Uterus (tissue), 4 donors: Measurements from ENCODE around the gene JMJD6. TPM values are rescaled to one million over a fixed set of nuclear protein-coding genes. Genes with fewer than 3 reads are reported as not detected.
A peak's percentile ranks its signal among the peaks of the same experiment; 100 is the strongest.
"Not testable (repeated sequence)": the region's sequence is repeated elsewhere in the genome, so short reads cannot be mapped to it uniquely, and the experiment has no call there.

Experiments used
- DNase-seq, 2 donors: peaks; one replicate each; pipeline ENCODE4 v3.0.0-alpha.2; 2019 to 2020
- H3K27ac ChIP-seq, 2 donors: fragments of 200-600 bp; sonication (generic); 1 replicate in 1 of 2; 2 replicates in 1 of 2; pipeline ENCODE4 v1.5.1; 2016 to 2018
- H3K27me3 ChIP-seq, 2 donors: fragments of 200-600 bp; sonication (generic); one replicate each; pipeline ENCODE4 v1.5.1; 2018 to 2019; ENCODE audit warnings: control low read depth in 1 of 2
- H3K36me3 ChIP-seq, 2 donors: fragments of 200-600 bp; sonication (generic); one replicate each; pipeline ENCODE4 v1.5.1; 2019; ENCODE audit warnings: control low read depth in 1 of 2
- H3K4me1 ChIP-seq, 2 donors: fragments of 200-600 bp; sonication (generic); one replicate each; pipeline ENCODE4 v1.5.1; 2018 to 2019; ENCODE audit warnings: control low read depth in 1 of 2
- H3K4me3 ChIP-seq, 2 donors: fragments of 200-600 bp; sonication (generic); 1 replicate in 1 of 2; 2 replicates in 1 of 2; pipeline ENCODE4 v1.5.1; 2018 to 2019; ENCODE audit warnings: mild to moderate bottlenecking in 1 of 2
- H3K9me3 ChIP-seq, 2 donors: fragments of 200-600 bp; sonication (generic); one replicate each; pipeline ENCODE4 v1.5.1; 2019; ENCODE audit warnings: control low read depth in 1 of 2
- POLR2A ChIP-seq, 2 donors: fragments of 450-650 bp; IDR thresholded peaks; one replicate each; pipeline ENCODE4 v1.6.1; 2016; ENCODE audit warnings: antibody characterized with exemption in 2 of 2, mild to moderate bottlenecking in 1 of 2, moderate library complexity in 1 of 2
- intact Hi-C: fragments of 100-400 bp; cut with DNase I; formaldehyde crosslinking; loops from one replicate; pipeline ENCODE4 v1.15.1; 2023; ENCODE audit warnings: low total_unique reads
- total RNA-seq, 4 donors: library from RNA; depleted of rRNA in 3 of 4; stranded (reverse); fragments of >200 nt in 3 of 4; gene quantifications; one replicate each; pipeline versions ENCODE4 v1.1.0 to v1.2.4, GENCODE V29; 2014 to 2023
- TF ChIP-seq, protein P1 (sequence below), 4 experiments: fragments of 200-600 bp in 2 of 4; fragments of 450-650 bp in 2 of 4; sonication (generic) in 2 of 4; IDR thresholded peaks; one replicate each; pipeline ENCODE4 v1.5.1; 2016 to 2019; ENCODE audit warnings: antibody characterized with exemption in 4 of 4, mild to moderate bottlenecking in 2 of 4, moderate library complexity in 1 of 4
- donor health status: DM: yes; HTN: yes; CAD: no.

Gene JMJD6
- total RNA-seq, 4 donors from 2014 or later, result 5.9 to 40.8 (median 21.2) TPM

- TF ChIP-seq POLR2A (IDR thresholded peaks at IDR 0.05), result no peak
- TF ChIP-seq, protein P1, sequence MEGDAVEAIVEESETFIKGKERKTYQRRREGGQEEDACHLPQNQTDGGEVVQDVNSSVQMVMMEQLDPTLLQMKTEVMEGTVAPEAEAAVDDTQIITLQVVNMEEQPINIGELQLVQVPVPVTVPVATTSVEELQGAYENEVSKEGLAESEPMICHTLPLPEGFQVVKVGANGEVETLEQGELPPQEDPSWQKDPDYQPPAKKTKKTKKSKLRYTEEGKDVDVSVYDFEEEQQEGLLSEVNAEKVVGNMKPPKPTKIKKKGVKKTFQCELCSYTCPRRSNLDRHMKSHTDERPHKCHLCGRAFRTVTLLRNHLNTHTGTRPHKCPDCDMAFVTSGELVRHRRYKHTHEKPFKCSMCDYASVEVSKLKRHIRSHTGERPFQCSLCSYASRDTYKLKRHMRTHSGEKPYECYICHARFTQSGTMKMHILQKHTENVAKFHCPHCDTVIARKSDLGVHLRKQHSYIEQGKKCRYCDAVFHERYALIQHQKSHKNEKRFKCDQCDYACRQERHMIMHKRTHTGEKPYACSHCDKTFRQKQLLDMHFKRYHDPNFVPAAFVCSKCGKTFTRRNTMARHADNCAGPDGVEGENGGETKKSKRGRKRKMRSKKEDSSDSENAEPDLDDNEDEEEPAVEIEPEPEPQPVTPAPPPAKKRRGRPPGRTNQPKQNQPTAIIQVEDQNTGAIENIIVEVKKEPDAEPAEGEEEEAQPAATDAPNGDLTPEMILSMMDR (IDR thresholded peaks at IDR 0.05), result no peak
- intact Hi-C loops, result loop anchor here (5.0 to 10.0 kb wide), 2 partner anchors 33 to 161 kb away; no protein-coding TSS in a partner anchor
- DNase-seq, result no peak
- Histone ChIP-seq H3K27ac (peak overlapping the region in 1 of 2 donors; percentile 26), H3K9me3 (no peaks in the 10 kb centered on the region), H3K27me3 (no peaks in the 10 kb centered on the region), H3K4me3 (no peak overlapping the region), H3K4me1 (peaks cover 0 to 6% of the 10 kb centered on the region in 2 donors), H3K36me3 (no peaks in the 10 kb centered on the region)
These were observed 10.9 kb downstream of the JMJD6 start for GRCh38 chr17:76715496-76715830.

DNA sequence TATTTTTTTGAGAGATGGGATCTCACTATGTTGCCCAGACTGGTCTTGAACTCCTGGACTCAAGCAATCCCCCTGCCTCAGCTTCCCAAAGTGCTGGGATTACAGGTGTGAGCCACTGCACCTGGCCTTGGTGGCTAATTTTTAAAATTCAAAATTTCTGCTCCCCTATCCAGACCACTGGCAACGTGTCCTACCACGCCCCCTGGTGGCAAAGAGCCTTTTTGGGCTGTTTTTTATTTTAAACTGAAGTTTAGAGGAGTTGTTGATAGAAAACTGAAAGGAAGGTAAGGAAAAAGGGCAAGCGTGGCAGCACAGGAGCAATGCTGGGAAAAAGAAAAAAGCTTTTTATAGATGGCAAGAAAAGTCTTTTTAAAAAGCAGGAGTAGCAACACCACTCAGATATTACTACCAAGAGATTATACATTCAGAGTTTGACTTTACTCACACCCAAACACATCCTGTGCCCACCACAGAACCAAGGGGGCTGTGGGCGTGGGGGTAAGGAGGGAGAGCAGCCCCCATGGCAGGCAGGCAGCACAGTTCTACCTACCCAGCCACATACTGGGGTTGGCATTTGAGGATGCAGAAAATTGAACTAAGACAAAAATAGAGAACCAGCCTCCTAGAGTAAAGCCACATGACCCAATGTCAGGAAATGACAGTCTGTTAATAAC, 11.4 kb downstream of the JMJD6 start:
- intact Hi-C loops, result loop anchor here (5.0 to 10.0 kb wide), 2 partner anchors 33 to 160 kb away; no protein-coding TSS in a partner anchor
- peaks cover 0 to 6% of the 10 kb centered on the region in 2 donors for H3K4me1 ChIP-seq

GRCh38 chr17:76714336-76714735, 12.1 kb downstream of the JMJD6 start:
- no peak for DNase-seq
- peaks cover 0 to 6% of the 10 kb centered on the region in 2 donors for H3K4me1 ChIP-seq

More for the DNA sequence above, 11.4 kb downstream of the JMJD6 start:
- H3K36me3 ChIP-seq, result no peaks in the 10 kb centered on the region
- H3K27me3 ChIP-seq, result no peaks in the 10 kb centered on the region
- no peak for TF ChIP-seq POLR2A (IDR thresholded peaks at IDR 0.05)
- TF ChIP-seq, protein P1 (IDR thresholded peaks at IDR 0.05), result peak; percentile 80 to 92 (median 87)
- no peaks in the 10 kb centered on the region for H3K9me3 ChIP-seq
- no peak overlapping the region for H3K4me3 ChIP-seq
- peak overlapping the region in 1 of 2 donors; percentile 26 for H3K27ac ChIP-seq
- peak; percentile 74 to 87 for DNase-seq

GRCh38 chr17:76713765-76714164, 12.6 kb downstream of the JMJD6 start:
- no peak overlapping the region for H3K4me3 ChIP-seq
- DNase-seq, result no peak
- H3K27me3 ChIP-seq, result no peaks in the 10 kb centered on the region
- H3K9me3 ChIP-seq, result no peaks in the 10 kb centered on the region
- TF ChIP-seq, protein P1 (IDR thresholded peaks at IDR 0.05), result no peak
- no peak for TF ChIP-seq POLR2A (IDR thresholded peaks at IDR 0.05)
- intact Hi-C loops, result loop anchor here (10.0 kb wide), 1 partner anchor 159 kb away; no protein-coding TSS in a partner anchor
- H3K36me3 ChIP-seq, result no peaks in the 10 kb centered on the region
- peaks cover 0 to 8% of the 10 kb centered on the region in 2 donors for H3K4me1 ChIP-seq
- no peak overlapping the region for H3K27ac ChIP-seq

More at GRCh38 chr17:76714336-76714735, 12.1 kb downstream of the JMJD6 start:
- intact Hi-C loops, result loop anchor here (10.0 kb wide), 1 partner anchor 160 kb away; no protein-coding TSS in a partner anchor
- no peaks in the 10 kb centered on the region for H3K9me3 ChIP-seq
- H3K27ac ChIP-seq, result peak overlapping the region in 1 of 2 donors; percentile 26
- H3K36me3 ChIP-seq, result no peaks in the 10 kb centered on the region
- no peak for TF ChIP-seq POLR2A (IDR thresholded peaks at IDR 0.05)
- TF ChIP-seq, protein P1 (IDR thresholded peaks at IDR 0.05), result no peak
- H3K27me3 ChIP-seq, result no peaks in the 10 kb centered on the region
- H3K4me3 ChIP-seq, result no peak overlapping the region

DNA sequence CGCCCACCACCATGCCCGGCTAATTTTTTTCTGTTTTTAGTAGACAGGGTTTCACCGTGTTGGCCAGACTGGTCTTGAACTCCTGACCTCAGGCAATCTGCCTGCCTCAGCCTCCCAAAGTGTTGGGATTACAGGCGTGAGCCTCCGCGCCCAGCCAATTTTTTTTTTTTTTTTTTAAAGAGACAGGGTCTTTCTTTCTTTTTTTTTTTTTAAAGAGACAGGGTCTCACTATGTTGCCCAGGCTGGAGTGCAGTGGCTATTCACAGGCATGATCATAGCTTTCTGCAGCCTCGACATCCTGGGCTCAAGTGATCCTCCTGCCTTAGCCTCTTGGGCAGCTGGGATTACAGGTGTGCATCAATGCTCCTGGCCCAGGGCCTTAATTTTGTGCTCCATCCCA, 14.1 kb downstream of the JMJD6 start:
- DNase-seq, H3K27me3 ChIP-seq, H3K36me3 ChIP-seq, H3K4me3 ChIP-seq, H3K9me3 ChIP-seq: not testable (repeated sequence)
- peaks cover 0 to 10% of the 10 kb centered on the region in 2 donors for H3K4me1 ChIP-seq
- intact Hi-C loops, result loop anchor here (10.0 kb wide), 1 partner anchor 158 kb away; no protein-coding TSS in a partner anchor
- peak overlapping the region in 1 of 2 donors; percentile 85 for H3K27ac ChIP-seq
